Thymus (tissue), 11 donors: Measurements from ENCODE around the gene PPP2R5A. TPM values are rescaled to one million over a fixed set of nuclear protein-coding genes. Genes with fewer than 3 reads are reported as not detected.

Experiments
- DNase-seq, 9 donors: peaks; one replicate each; pipeline ENCODE4 v3.0.0-alpha.2; 2013; ENCODE audit warnings: low spot score in 9 of 9, low read depth in 6 of 9, missing footprints in 1 of 9
- H3K27ac ChIP-seq, 2 donors: one replicate each; pipeline ENCODE4 v1.5.1; 2013; ENCODE audit warnings: control low read depth in 1 of 2, low read depth in 1 of 2, low read length in 1 of 2, mild to moderate bottlenecking in 1 of 2, moderate library complexity in 1 of 2
- H3K27me3 ChIP-seq, 2 donors: one replicate each; pipeline ENCODE4 v1.5.1; 2013; ENCODE audit warnings: low read length in 1 of 2; ENCODE audit not compliant: control insufficient read depth in 2 of 2, insufficient read depth in 1 of 2
- H3K36me3 ChIP-seq, 2 donors: one replicate each; pipeline ENCODE4 v1.5.1; 2013; ENCODE audit warnings: low read length in 1 of 2, mild to moderate bottlenecking in 1 of 2, moderate library complexity in 1 of 2; ENCODE audit not compliant: control insufficient read depth in 2 of 2, insufficient read depth in 2 of 2
- H3K4me1 ChIP-seq, 2 donors: one replicate each; pipeline ENCODE4 v1.5.1; 2013; ENCODE audit warnings: low read length in 2 of 2; ENCODE audit not compliant: control insufficient read depth in 2 of 2, insufficient read depth in 2 of 2
- H3K4me3 ChIP-seq, 2 donors: one replicate each; pipeline ENCODE4 v1.5.1; 2013; ENCODE audit warnings: low read length in 2 of 2, control low read depth in 1 of 2, mild to moderate bottlenecking in 1 of 2
- H3K9me3 ChIP-seq, 2 donors: one replicate each; pipeline ENCODE4 v1.5.1; 2013; ENCODE audit warnings: low read length in 1 of 2, mild to moderate bottlenecking in 1 of 2; ENCODE audit not compliant: control insufficient read depth in 2 of 2, insufficient read depth in 1 of 2
- WGBS: extraction: QIAGEN DNeasy Blood & Tissue Kit; methylation state at CpG from one replicate; pipeline ENCODE4 v1.1.7; 2013; 5-methylcytosine and 5-hydroxymethylcytosine counted together
- polyA plus RNA-seq: library from polyadenylated mRNA; stranded (reverse); fragments of 200-250 nt; gene quantifications from one replicate; pipeline ENCODE4 v1.2.3, GENCODE V29; 2013
- total RNA-seq: library from RNA; stranded (reverse); fragments of 120-200 nt; gene quantifications from one replicate; pipeline ENCODE4 v1.2.4, GENCODE V29; 2013
- donor health status: healthy.

The PPP2R5A gene
- total and polyA plus RNA-seq, 2 donors = 39.9 to 49.7 TPM

DNA sequence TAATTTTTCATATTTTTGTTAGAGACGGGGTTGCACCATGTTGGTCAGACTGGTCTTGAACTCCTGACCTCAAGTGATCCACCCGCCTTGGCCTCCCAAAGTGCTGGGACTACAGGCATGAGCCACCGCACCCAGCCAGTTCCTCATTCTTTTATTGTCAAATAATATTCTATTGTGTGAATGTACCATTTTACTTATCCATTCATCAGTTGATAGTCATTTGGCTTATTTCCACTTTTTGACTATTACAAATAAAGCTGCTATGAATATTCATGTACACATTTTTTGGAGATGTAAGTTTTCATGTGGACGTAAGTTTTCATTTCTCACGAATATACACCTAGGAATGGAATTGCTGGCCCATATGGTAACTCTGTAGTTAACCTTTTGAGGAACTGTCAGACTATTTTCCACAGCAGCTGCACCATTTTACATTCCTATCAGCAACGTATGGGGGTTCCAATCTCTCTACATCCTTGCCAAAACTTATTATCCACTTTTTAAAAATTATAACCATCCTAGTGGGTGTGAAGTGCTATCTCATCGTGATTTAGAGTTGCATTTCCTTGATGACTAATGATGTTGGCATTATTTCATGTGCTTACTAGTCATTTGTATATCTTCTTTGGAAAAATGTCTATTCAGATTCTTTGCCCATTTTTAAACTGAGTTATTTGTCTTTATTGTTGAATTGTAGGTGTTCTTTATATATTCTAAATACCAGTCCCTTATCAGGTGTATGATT, 116.8 kb downstream of the PPP2R5A start:
- no peak overlapping the region for H3K27ac ChIP-seq
- H3K4me1 ChIP-seq = no peaks in the 10 kb centered on the region
- peaks cover 31 to 39% of the 10 kb centered on the region in 2 donors for H3K36me3 ChIP-seq
- H3K9me3 ChIP-seq = no peaks in the 10 kb centered on the region
- H3K27me3 ChIP-seq = no peaks in the 10 kb centered on the region
- WGBS = 97% methylated on average over 7 of the region's 7 CpGs
- DNase-seq = no peak
- H3K4me3 ChIP-seq = no peak overlapping the region

DNA sequence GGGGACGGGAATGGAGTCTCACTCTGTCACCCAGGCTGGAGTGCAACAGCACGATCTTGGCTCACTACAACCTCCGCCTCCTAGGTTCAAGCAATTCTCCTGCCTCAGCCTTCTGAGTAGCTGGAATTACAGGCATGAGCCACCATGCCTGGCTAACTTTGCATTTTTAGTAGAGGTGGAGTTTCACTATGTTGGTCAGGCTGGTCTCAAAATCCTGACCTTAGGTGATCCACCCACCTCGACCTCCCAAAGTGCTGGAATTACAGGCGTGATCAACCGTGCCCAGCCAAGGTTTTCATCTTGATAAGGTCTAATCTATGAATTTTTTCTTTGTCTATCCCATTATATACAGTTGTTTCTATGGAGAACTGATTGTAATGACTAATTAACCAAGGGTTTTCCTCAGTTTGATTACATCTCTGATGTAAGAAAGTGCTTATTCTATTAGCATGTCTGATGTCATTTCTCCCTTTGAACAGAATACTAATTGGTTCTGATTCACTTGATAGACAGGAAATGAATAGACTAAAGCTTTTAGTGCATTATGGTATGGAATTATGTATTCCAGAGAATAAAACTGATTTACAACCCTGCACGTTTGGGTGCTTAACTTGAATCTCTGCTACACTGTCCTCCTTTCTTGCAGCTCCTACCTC, 117.6 kb downstream of the PPP2R5A start:
- 96% methylated on average over 7 of the region's 7 CpGs for WGBS

DNA sequence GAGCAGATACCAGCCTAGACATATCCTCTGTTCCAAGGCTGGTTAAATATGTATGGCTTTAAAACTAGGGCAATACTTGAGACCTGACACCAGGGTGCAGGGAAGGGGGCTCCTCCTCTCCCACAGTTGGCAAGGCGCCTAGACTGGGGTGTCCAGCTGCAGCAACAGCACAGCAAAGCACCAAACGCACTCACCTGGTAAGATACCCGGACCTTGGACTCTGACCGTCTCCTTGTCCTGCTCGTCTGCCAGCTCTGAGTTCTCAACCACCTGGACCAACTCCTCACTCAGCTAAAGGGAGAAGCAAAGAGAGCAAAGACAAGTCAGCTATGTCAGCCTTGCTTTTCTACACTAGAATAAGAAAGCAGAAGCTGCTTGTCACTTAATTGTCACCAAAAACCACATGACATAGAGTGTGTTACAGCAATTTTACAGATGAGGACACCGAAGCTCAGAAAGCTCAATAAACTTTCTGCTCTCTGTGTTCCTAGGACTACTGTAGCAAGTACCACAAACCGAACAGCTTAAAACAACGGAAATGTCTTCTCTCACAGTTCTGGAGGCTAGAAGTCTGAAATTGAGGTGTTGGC, 125.1 kb downstream of the PPP2R5A start:
- peaks cover 0 to 7% of the 10 kb centered on the region in 2 donors for H3K9me3 ChIP-seq
- no peak overlapping the region for H3K4me3 ChIP-seq
- 98% methylated on average over 8 of the region's 8 CpGs for WGBS
- H3K36me3 ChIP-seq = peaks cover 42 to 60% of the 10 kb centered on the region in 2 donors
- H3K27ac ChIP-seq = no peak overlapping the region
- H3K27me3 ChIP-seq = peaks cover 0 to 3% of the 10 kb centered on the region in 2 donors
- peaks cover 13 to 22% of the 10 kb centered on the region in 2 donors for H3K4me1 ChIP-seq
- DNase-seq = no peak

More for the DNA sequence above, 117.6 kb downstream of the PPP2R5A start:
- Histone ChIP-seq H3K4me1 (no peaks in the 10 kb centered on the region), H3K27ac (no peak overlapping the region), H3K4me3 (no peak overlapping the region), H3K27me3 (no peaks in the 10 kb centered on the region), H3K36me3 (peaks cover 31 to 40% of the 10 kb centered on the region in 2 donors), H3K9me3 (no peaks in the 10 kb centered on the region)
- DNase-seq = no peak

Other genes starting within 250 kb of the PPP2R5A start
- 15.4 TPM for gene INTS7, start 249.9 kb upstream of the PPP2R5A start, total RNA-seq
- gene INTS7, start 249.9 kb upstream of the PPP2R5A start, polyA plus RNA-seq = 9.7 TPM
- gene DTL, start 249.7 kb upstream of the PPP2R5A start, total RNA-seq = 23.4 TPM
- gene DTL, start 249.7 kb upstream of the PPP2R5A start, polyA plus RNA-seq = 0.71 TPM
- gene PACC1, start 129.5 kb downstream of the PPP2R5A start, total RNA-seq = 17.1 TPM
- gene PACC1, start 129.5 kb downstream of the PPP2R5A start, polyA plus RNA-seq = 13.7 TPM
- gene NENF, start 147.5 kb downstream of the PPP2R5A start, total RNA-seq = 36.4 TPM
- 52.2 TPM for gene NENF, start 147.5 kb downstream of the PPP2R5A start, polyA plus RNA-seq